Natural killer cell (primary cell): ENCODE measurements around the gene LCT. TPM values are rescaled to one million over a fixed set of nuclear protein-coding genes. Genes with fewer than 3 reads are reported as not detected.
"Not testable (repeated sequence)": the region's sequence is repeated elsewhere in the genome, so short reads cannot be mapped to it uniquely, and the experiment has no call there.

Experiments used
- ATAC-seq, 3 donors: fragments of 150-1000 bp in 2 of 3; fragments of 200-7000 bp in 1 of 3; cut with Tn5 transposase; 1 replicate in 1 of 3; 2 replicates in 2 of 3; pipeline ENCODE4 v1.10.0; 2021; ENCODE audit warnings: mild to moderate bottlenecking in 2 of 3, moderate library complexity in 2 of 3
- DNase-seq, 2 donors: peaks; one replicate each; pipeline versions ENCODE4 v3.0.0 to v3.0.0-alpha.2; 2013 to 2021; ENCODE audit warnings: mixed read lengths in 1 of 2
- H3K27ac ChIP-seq: one replicate; pipeline ENCODE4 v1.5.1; 2013; ENCODE audit warnings: mild to moderate bottlenecking, low read length
- H3K27me3 ChIP-seq: one replicate; pipeline ENCODE4 v1.6.1; 2013; ENCODE audit warnings: low read length; ENCODE audit not compliant: control insufficient read depth, insufficient read depth
- H3K36me3 ChIP-seq: one replicate; pipeline ENCODE4 v1.6.1; 2013; ENCODE audit warnings: low read length; ENCODE audit not compliant: control insufficient read depth, insufficient read depth
- H3K4me1 ChIP-seq: one replicate; pipeline ENCODE4 v1.6.1; 2013; ENCODE audit warnings: low read length; ENCODE audit not compliant: control insufficient read depth, insufficient read depth
- H3K4me3 ChIP-seq: one replicate; pipeline ENCODE4 v1.5.1; 2013; ENCODE audit warnings: low read length
- H3K9me3 ChIP-seq: one replicate; pipeline ENCODE4 v1.6.1; 2013; ENCODE audit warnings: low read length; ENCODE audit not compliant: control insufficient read depth, insufficient read depth
- H3K27ac Mint-ChIP-seq, 2 donors: one replicate each; pipeline ENCODE4 v1.8.0; 2022; ENCODE audit warnings: mild to moderate bottlenecking in 2 of 2, mixed read lengths in 2 of 2, moderate library complexity in 1 of 2
- H3K27me3 Mint-ChIP-seq, 2 donors: one replicate each; pipeline ENCODE4 v1.8.0; 2022; ENCODE audit warnings: low read depth in 2 of 2, mixed read lengths in 2 of 2
- H3K36me3 Mint-ChIP-seq: one replicate; pipeline ENCODE4 v1.8.0; 2022; ENCODE audit warnings: mixed read lengths
- H3K4me1 Mint-ChIP-seq, 2 donors: one replicate each; pipeline ENCODE4 v1.8.0; 2022; ENCODE audit warnings: mixed read lengths in 2 of 2
- H3K4me3 Mint-ChIP-seq: one replicate; pipeline ENCODE4 v1.8.0; 2022; ENCODE audit warnings: mild to moderate bottlenecking, moderate library complexity, mixed read lengths
- H3K9me3 Mint-ChIP-seq, 2 donors: one replicate each; pipeline ENCODE4 v1.8.0; 2022; ENCODE audit warnings: mixed read lengths in 2 of 2
- WGBS: methylation state at CpG from one replicate; pipeline ENCODE4 v1.1.7; 2013; ENCODE audit warnings: missing lambda C conversion rate; ENCODE audit not compliant: insufficient coverage; 5-methylcytosine and 5-hydroxymethylcytosine counted together
- intact Hi-C: fragments of 100-400 bp; cut with micrococcal nuclease; formaldehyde crosslinking; loops from one replicate; pipeline ENCODE4 v1.14.2; 2022
- total RNA-seq, 4 donors: library from RNA; stranded (reverse); fragments of 120-200 nt in 1 of 4; gene quantifications; one replicate each; pipeline versions ENCODE4 v1.2.3 to v1.2.4, GENCODE V29; 2013 to 2022
- TF ChIP-seq, protein P1 (sequence below): fragments of 200-600 bp; IDR thresholded peaks from one replicate; pipeline ENCODE4 v1.8.0; 2022; ENCODE audit warnings: antibody characterized with exemption

Gene LCT
- total RNA-seq, 3 donors from 2014 or later (not counting 1 experiment from before 2014, with no cell fraction given): 0.05 TPM; not detected in 2

GRCh38 chr2:135796606-135797005 lies 40.4 kb downstream of the LCT start:
- Mint-ChIP-seq H3K4me1 (peaks cover 11 to 24% of the 10 kb centered on the region in 2 donors), H3K27me3 (peaks cover 0 to 6% of the 10 kb centered on the region in 2 donors), H3K9me3 (no peaks in the 10 kb centered on the region), H3K4me3 (no peak overlapping the region), H3K36me3 (no peaks in the 10 kb centered on the region), H3K27ac (no peak overlapping the region)
- intact Hi-C loops: loop anchor here (1.0 kb wide), 1 partner anchor 807 kb away; no protein-coding TSS in a partner anchor
- DNase-seq: no peak
- no peak for ATAC-seq
- no peaks in the 10 kb centered on the region for H3K36me3 ChIP-seq
- 96% methylated on average over 8 of the region's 8 CpGs for WGBS
- peaks cover 14% of the 10 kb centered on the region for H3K9me3 ChIP-seq
- H3K27ac ChIP-seq: no peak overlapping the region
- no peaks in the 10 kb centered on the region for H3K27me3 ChIP-seq
- peaks cover 20% of the 10 kb centered on the region for H3K4me1 ChIP-seq
- no peak overlapping the region for H3K4me3 ChIP-seq
- TF ChIP-seq, protein P1, sequence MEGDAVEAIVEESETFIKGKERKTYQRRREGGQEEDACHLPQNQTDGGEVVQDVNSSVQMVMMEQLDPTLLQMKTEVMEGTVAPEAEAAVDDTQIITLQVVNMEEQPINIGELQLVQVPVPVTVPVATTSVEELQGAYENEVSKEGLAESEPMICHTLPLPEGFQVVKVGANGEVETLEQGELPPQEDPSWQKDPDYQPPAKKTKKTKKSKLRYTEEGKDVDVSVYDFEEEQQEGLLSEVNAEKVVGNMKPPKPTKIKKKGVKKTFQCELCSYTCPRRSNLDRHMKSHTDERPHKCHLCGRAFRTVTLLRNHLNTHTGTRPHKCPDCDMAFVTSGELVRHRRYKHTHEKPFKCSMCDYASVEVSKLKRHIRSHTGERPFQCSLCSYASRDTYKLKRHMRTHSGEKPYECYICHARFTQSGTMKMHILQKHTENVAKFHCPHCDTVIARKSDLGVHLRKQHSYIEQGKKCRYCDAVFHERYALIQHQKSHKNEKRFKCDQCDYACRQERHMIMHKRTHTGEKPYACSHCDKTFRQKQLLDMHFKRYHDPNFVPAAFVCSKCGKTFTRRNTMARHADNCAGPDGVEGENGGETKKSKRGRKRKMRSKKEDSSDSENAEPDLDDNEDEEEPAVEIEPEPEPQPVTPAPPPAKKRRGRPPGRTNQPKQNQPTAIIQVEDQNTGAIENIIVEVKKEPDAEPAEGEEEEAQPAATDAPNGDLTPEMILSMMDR: no peak

DNA sequence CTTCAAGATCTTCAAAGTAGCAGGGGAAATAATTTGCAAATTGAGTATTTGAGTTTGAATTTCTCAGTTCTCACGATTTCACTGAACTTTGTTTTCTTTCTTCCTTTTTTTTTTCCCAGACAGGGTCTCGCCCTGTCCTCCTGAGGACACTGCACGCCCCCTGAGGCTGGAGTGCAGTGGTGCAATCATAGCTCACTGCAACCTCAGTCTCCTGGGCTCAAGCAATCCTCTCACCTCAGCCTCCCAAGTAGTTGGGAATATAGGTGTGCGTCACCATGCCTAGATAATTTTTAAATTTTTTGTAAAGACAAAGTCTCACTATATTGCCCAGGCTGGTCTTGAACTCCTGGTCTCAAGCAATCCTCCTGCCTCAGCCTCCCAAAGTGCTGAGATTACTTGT lies 41.3 kb downstream of the LCT start:
- H3K9me3 Mint-ChIP-seq, H3K4me3 ChIP-seq, H3K36me3 ChIP-seq, H3K36me3 Mint-ChIP-seq, H3K27me3 ChIP-seq, H3K9me3 ChIP-seq, H3K27ac ChIP-seq, H3K27me3 Mint-ChIP-seq, ATAC-seq, H3K27ac Mint-ChIP-seq, intact Hi-C loops, DNase-seq, H3K4me3 Mint-ChIP-seq: not testable (repeated sequence)
- H3K4me1 ChIP-seq: peaks cover 20% of the 10 kb centered on the region
- 78% methylated on average over 3 of the region's 4 CpGs for WGBS
- H3K4me1 Mint-ChIP-seq: peaks cover 11 to 24% of the 10 kb centered on the region in 2 donors

- no peaks in the 10 kb centered on the region for H3K36me3 Mint-ChIP-seq
- ATAC-seq: peak; percentile 50 to 82 (median 74)
- H3K36me3 ChIP-seq: no peaks in the 10 kb centered on the region
- H3K4me1 Mint-ChIP-seq: peaks cover 10 to 22% of the 10 kb centered on the region in 2 donors
- peaks cover 18% of the 10 kb centered on the region for H3K4me1 ChIP-seq
- no peak overlapping the region for H3K27ac ChIP-seq
- intact Hi-C loops: no loop called here
- peak overlapping the region; percentile 15 to 36 for H3K27ac Mint-ChIP-seq
- no peaks in the 10 kb centered on the region for H3K27me3 ChIP-seq
- 56% methylated on average over 7 of the region's 7 CpGs for WGBS
- TF ChIP-seq, protein P1: no peak
- no peaks in the 10 kb centered on the region for H3K9me3 ChIP-seq
- H3K4me3 Mint-ChIP-seq: no peak overlapping the region
- H3K9me3 Mint-ChIP-seq: no peaks in the 10 kb centered on the region
- H3K27me3 Mint-ChIP-seq: peaks cover 0 to 6% of the 10 kb centered on the region in 2 donors
- no peak overlapping the region for H3K4me3 ChIP-seq
- peak in 1 of 2 donors; percentile 54 for DNase-seq
These were observed 44.4 kb downstream of the LCT start for GRCh38 chr2:135792401-135793150.

DNA sequence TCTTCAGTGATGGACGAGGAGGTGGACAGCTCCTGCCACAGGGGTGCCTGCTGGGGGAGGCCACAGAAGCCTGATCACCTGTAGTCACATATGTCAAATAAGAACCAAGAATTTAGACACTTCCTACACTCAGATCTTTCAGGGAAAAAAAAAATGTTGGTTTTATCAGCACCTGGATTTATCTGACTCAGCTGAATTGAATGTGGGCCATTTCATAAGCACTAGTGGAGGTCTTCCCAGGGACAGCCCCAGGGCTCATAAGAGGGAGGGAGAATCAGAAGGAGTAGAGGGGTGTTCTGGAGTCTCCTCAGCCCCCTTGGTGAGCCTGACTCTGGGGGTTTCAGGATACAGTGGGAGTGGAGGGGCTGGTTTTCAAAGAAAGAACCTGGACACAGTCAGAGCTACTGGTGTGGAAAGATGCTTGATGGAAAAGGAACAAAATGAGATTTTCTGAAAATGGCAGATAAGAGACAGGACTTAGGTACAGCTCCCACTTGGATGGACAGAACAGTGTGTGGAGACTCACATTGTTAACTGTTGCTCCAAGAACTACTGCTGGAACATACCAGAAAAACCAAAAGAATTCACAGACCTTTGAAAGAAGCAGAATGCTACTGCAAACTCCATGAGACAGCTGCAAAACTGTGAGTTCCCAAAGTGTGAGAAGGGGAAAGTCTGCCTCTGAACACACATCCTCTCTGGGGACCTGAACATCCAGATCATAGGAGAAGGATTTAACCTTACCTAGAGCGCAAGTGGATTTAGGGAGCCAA lies 45.4 kb downstream of the LCT start:
- no peaks in the 10 kb centered on the region for H3K36me3 ChIP-seq
- H3K4me1 ChIP-seq: peaks cover 13% of the 10 kb centered on the region
- H3K27ac Mint-ChIP-seq: peak overlapping the region in 1 of 2 donors; percentile 15
- TF ChIP-seq, protein P1: no peak
- no peaks in the 10 kb centered on the region for H3K36me3 Mint-ChIP-seq
- 85% methylated on average over 2 of the region's 2 CpGs for WGBS
- H3K4me1 Mint-ChIP-seq: peaks cover 6 to 19% of the 10 kb centered on the region in 2 donors
- no peak for ATAC-seq
- no peaks in the 10 kb centered on the region for H3K9me3 Mint-ChIP-seq
- no peak overlapping the region for H3K4me3 ChIP-seq
- H3K27me3 ChIP-seq: no peaks in the 10 kb centered on the region
- H3K27me3 Mint-ChIP-seq: peaks cover 0 to 6% of the 10 kb centered on the region in 2 donors
- intact Hi-C loops: no loop called here
- DNase-seq: no peak
- no peak overlapping the region for H3K4me3 Mint-ChIP-seq
- no peak overlapping the region for H3K27ac ChIP-seq
- H3K9me3 ChIP-seq: no peaks in the 10 kb centered on the region
